Tibial nerve (tissue), 4 donors: ENCODE results near the gene CABP4.

Source experiments
- EP300 ChIP-seq, 2 donors: sonication (generic); formaldehyde crosslinking; IDR thresholded peaks; one replicate each; pipeline ENCODE4 v1.6.1; 2017; ENCODE audit warnings: antibody characterized with exemption in 2 of 2, mild to moderate bottlenecking in 1 of 2
- POLR2A ChIP-seq, 2 donors: fragments of 450-650 bp; IDR thresholded peaks; one replicate each; pipeline ENCODE4 v1.6.1; 2017; ENCODE audit warnings: antibody characterized with exemption in 2 of 2, mild to moderate bottlenecking in 2 of 2, moderate library complexity in 2 of 2
- TF ChIP-seq, protein P1 (sequence below), 5 experiments: fragments of 200-600 bp in 3 of 5; fragments of 450-650 bp in 2 of 5; sonication (generic) in 3 of 5; IDR thresholded peaks; one replicate each; pipeline ENCODE4 v1.5.1; 2016 to 2019; ENCODE audit warnings: antibody characterized with exemption in 5 of 5, mild to moderate bottlenecking in 3 of 5, moderate library complexity in 2 of 5

GRCh38 chr11:67415501-67416304 is 39.5 kb upstream of the CABP4 start, which contains the start of gene CARNS1:
- TF ChIP-seq, protein P1, sequence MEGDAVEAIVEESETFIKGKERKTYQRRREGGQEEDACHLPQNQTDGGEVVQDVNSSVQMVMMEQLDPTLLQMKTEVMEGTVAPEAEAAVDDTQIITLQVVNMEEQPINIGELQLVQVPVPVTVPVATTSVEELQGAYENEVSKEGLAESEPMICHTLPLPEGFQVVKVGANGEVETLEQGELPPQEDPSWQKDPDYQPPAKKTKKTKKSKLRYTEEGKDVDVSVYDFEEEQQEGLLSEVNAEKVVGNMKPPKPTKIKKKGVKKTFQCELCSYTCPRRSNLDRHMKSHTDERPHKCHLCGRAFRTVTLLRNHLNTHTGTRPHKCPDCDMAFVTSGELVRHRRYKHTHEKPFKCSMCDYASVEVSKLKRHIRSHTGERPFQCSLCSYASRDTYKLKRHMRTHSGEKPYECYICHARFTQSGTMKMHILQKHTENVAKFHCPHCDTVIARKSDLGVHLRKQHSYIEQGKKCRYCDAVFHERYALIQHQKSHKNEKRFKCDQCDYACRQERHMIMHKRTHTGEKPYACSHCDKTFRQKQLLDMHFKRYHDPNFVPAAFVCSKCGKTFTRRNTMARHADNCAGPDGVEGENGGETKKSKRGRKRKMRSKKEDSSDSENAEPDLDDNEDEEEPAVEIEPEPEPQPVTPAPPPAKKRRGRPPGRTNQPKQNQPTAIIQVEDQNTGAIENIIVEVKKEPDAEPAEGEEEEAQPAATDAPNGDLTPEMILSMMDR (IDR thresholded peaks at IDR 0.05) = no peak
- TF ChIP-seq EP300 (IDR thresholded peaks at IDR 0.05) = no peak
- TF ChIP-seq POLR2A (IDR thresholded peaks at IDR 0.05) = no peak
